GM12801 (cell line): ENCODE results near the gene DVL1.

Experiments used
- TF ChIP-seq, protein P1 (sequence below): IDR thresholded peaks from one replicate; pipeline ENCODE4 v1.5.1; 2011; ENCODE audit warnings: control low read depth; ENCODE audit not compliant: insufficient read length; ENCODE audit errors: extremely low read depth

Gene DVL1

DNA sequence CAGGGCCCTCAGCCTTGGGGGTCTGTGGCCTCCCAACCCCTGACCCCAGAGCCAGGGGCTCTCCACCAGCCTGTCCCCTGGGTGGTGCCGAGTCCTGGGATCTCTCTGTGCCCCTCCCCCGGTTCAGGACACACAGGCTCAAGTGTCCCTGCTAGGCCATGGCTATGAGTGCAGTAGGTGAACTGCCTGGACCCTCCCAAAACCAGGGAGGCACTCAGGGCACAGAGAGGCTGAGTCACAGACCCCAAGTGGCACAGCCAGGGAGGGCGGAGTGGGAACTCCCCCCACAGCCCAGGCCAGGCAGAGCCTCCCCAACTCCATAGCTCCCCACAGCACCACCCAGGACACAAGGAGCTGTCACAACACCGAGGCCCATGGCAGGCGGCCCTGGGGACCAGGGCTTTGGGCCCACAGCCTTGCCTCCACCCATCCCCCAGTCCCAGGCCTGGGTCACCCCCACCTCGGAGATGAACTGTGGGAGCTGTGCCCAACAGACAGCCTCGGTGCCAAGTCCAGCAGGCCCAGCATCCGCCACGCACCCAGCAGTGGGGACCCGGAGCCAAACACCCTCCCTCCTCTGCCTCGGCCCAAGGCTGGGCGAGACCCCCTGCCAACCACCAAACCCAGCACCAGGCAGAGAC, 3.2 kb downstream of the DVL1 start:
- TF ChIP-seq, protein P1, sequence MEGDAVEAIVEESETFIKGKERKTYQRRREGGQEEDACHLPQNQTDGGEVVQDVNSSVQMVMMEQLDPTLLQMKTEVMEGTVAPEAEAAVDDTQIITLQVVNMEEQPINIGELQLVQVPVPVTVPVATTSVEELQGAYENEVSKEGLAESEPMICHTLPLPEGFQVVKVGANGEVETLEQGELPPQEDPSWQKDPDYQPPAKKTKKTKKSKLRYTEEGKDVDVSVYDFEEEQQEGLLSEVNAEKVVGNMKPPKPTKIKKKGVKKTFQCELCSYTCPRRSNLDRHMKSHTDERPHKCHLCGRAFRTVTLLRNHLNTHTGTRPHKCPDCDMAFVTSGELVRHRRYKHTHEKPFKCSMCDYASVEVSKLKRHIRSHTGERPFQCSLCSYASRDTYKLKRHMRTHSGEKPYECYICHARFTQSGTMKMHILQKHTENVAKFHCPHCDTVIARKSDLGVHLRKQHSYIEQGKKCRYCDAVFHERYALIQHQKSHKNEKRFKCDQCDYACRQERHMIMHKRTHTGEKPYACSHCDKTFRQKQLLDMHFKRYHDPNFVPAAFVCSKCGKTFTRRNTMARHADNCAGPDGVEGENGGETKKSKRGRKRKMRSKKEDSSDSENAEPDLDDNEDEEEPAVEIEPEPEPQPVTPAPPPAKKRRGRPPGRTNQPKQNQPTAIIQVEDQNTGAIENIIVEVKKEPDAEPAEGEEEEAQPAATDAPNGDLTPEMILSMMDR = no peak

DNA sequence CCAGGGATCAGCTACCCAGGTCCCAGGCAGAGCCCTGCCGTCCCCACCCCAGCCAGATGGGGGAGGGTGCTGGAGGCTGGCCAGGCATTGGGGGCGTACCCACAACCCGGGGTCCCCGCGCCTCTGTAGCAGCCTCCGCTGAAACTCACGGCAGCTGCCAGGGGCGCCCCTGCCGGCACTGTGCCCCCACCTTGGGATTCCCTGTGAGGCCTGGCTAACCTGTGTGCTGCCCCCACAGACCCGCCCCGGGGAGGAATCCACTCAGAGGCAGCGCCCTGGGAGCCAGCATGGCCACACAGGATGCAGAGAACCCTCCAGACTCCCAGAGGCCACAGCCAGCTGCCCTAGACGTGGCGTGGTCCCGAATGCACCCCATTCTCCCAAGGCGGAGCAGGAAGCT, 3.8 kb downstream of the DVL1 start:
- TF ChIP-seq, protein P1 = no peak

DNA sequence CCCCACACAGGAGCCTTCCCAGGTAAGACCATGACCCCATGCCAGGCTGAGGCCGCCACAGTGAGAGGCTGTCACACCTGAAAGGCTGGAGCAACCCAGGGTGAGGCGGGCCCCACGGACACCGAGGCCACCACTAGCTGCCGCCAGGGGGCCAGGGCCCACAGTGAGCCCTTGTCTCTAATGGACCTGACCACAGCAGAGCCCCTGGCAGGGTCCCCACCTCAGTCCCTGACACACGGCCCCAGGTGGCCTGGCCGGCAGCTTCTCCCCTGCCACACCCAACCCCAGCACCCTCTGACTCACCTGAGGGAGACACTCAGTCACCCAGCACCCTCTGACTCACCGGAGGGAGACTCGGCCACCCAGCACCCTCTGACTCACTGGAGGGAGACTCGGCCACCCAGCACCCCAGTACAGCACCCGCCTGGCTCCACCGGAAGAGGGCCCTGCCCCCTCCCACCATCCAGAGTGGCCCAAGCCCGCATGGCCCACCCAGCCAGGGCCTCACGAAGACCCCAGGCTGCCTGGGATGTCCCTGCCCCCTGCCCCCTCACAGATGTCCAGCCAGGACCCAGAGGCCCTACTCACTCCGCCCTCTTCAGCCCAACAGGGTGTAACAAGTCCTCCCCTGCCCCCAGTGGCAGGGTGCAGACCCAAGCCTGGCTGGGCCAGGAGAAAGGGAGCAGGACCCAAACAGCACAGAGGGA, 4.4 kb downstream of the DVL1 start:
- TF ChIP-seq, protein P1 = no peak

DNA sequence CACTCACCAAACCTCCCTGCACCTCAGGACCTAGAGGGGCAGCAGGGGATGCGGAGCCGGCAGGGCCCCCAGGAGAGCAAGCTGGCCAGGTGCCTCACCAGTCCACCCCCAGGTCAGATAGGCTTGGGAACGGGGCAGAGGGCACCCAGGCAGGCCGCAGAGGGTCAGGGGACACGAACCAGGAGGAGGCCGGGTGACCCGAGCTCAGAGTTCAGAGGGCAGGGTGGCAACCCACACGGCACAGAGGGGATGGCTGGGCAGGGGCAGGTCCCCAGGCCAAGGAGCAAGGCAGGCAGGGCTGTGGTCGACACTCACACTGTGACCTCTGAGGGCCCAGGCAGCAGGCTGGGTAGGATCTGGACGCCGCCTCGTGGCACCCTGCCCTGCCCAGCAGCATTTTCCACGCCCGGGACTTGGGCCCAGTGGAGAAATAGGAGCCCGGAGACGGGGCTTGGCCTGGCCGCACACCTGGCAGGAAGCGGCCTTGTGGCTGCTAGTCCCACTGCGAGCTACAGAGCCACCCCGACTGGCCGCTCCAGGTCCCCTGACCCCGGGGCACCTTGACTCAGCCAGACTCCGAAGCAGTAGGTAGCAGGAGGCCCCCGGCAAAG, 5.3 kb downstream of the DVL1 start:
- TF ChIP-seq, protein P1 = no peak

DNA sequence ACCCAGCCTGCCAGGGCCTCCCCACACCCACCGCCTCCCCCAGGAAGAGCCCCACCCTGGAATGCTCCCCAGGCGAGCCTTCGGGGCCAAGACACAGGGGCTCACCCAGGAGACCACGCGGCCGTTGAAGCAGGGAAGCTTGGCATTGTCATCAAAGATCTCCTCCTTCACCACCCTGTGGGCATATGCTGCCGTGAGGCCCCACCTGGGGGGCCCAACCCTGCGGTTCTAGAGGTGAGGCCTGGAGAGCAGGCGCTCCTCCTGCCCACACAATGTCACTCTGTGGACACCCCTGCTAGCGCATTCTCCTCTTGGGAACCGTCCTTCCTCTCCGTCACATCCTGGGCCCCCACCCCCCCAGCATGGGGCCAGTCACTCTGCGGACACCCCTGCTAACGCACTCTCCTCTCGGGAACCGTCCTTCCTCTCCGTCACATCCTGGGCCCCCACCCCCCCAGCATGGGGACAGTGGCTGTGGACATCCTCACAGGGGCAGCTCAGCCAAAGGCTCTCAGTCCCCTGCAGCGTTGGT, 6.6 kb downstream of the DVL1 start:
- TF ChIP-seq, protein P1 = no peak

DNA sequence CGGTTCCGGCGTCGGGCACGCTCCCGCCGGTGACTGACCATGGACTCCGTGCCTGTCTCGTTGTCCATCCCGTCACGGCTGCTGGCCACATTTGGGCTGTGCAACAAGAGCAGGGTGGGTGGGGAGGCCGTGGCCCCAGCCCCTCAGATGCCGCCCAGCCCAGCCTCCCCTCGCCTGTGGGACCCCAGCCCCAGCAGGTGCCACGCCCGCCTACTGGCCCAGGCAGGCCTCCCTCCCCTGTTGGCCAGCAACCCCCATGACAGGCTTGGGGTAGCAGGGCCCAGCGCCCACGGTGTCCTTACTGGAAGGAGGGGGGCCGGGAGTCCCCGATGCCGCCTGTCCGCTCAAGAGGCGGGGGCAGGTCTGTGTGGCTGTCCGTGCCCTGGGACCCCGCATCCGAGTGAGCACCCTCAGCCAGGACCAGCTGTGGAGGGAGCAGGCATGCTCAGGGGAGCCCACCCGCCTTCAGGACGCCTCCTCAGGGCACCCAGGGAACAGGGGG, 7.1 kb downstream of the DVL1 start:
- TF ChIP-seq, protein P1 = no peak

DNA sequence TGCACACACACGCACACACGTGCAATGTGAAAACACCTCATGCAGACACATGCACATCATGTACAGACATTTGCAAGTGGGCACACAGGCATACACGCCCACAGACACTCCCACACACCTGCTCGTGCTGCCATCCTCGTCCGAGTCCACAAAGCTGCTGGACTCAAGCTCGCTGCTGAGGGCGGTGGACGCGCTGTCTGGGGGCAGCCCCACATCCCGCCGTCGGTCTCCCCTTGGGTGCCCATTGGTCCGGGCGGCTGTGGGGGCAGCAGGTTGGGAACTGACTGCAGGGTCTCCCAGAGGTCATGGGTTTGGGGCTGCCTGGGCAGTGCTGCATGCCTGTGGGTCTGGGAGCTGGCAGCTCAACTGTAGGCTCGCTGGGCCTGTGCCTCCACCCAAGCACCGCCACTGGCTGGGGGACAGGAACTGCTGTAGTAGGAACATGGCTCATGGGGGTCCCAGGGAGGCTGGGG, 7.6 kb downstream of the DVL1 start:
- TF ChIP-seq, protein P1 = no peak
